Fibroblast of skin of right quadriceps (primary cell): ENCODE results near the gene CSK.
A peak's percentile ranks its signal among the peaks of the same experiment; 100 is the strongest.
"Not testable (repeated sequence)": the region's sequence is repeated elsewhere in the genome, so short reads cannot be mapped to it uniquely, and the experiment has no call there.

ENCODE experiments used
- DNase-seq: peaks from one replicate; pipeline ENCODE4 v3.0.0-alpha.2; 2013

CSK gene

GRCh38 chr15:74773329-74773728 is 8.6 kb upstream of the CSK start:
- no peak for DNase-seq

- no peak for DNase-seq
Observed at GRCh38 chr15:74773731-74774252, 8.1 kb upstream of the CSK start.

GRCh38 chr15:74775132-74775562 is 6.7 kb upstream of the CSK start:
- no peak for DNase-seq

- no peak for DNase-seq
Observed at GRCh38 chr15:74775894-74776293, 6.0 kb upstream of the CSK start.

GRCh38 chr15:74776821-74777768 is 4.8 kb upstream of the CSK start:
- DNase-seq: peak; percentile 41

- no peak for DNase-seq
Observed at GRCh38 chr15:74777769-74778598, 3.9 kb upstream of the CSK start.

- DNase-seq: no peak
Observed at GRCh38 chr15:74778599-74778970, 3.3 kb upstream of the CSK start.

GRCh38 chr15:74779162-74779648 is 2.7 kb upstream of the CSK start:
- DNase-seq: no peak

GRCh38 chr15:74780523-74781430 is 1.1 kb upstream of the CSK start:
- DNase-seq: peak; percentile 65

- no peak for DNase-seq
Observed at GRCh38 chr15:74782259-74783071, 585 bp downstream of the CSK start.

GRCh38 chr15:74783072-74783807 is 1.4 kb downstream of the CSK start:
- no peak for DNase-seq

- DNase-seq: no peak
Observed at GRCh38 chr15:74783808-74784175, 1.9 kb downstream of the CSK start.

GRCh38 chr15:74784426-74785193 is 2.7 kb downstream of the CSK start:
- no peak for DNase-seq

- no peak for DNase-seq
Observed at GRCh38 chr15:74785194-74786032, 3.5 kb downstream of the CSK start.

- DNase-seq: not testable (repeated sequence)
Observed at GRCh38 chr15:74786081-74786480, 4.2 kb downstream of the CSK start.

- no peak for DNase-seq
Observed at GRCh38 chr15:74786551-74787165, 4.8 kb downstream of the CSK start.

GRCh38 chr15:74787251-74788041 is 5.6 kb downstream of the CSK start:
- peak; percentile 68 for DNase-seq
